Neuronal stem cell (in vitro differentiated cells): ENCODE measurements around the gene CRK.

Source experiments
- DNase-seq: peaks from one replicate; pipeline ENCODE4 v3.0.0-alpha.2; 2013; ENCODE audit warnings: low spot score
- H2AFZ ChIP-seq: one replicate; pipeline ENCODE4 v1.6.1; 2013; ENCODE audit warnings: mild to moderate bottlenecking, low read length, inconsistent platforms
- H2AK5ac ChIP-seq: 2 replicates; pipeline ENCODE4 v1.6.1; 2013; ENCODE audit warnings: low read depth, mild to moderate bottlenecking, inconsistent platforms, low read length, moderate library complexity, mixed read lengths
- H2BK120ac ChIP-seq: 2 replicates; pipeline ENCODE4 v1.6.1; 2013; ENCODE audit warnings: low read depth, mild to moderate bottlenecking, inconsistent platforms, low read length, moderate library complexity, mixed read lengths
- H2BK12ac ChIP-seq: one replicate; pipeline ENCODE4 v1.6.1; 2013; ENCODE audit warnings: low read length, inconsistent platforms
- H2BK15ac ChIP-seq: 2 replicates; pipeline ENCODE4 v1.6.1; 2013; ENCODE audit warnings: mild to moderate bottlenecking, low read length, inconsistent platforms, mixed read lengths
- H2BK5ac ChIP-seq: one replicate; pipeline ENCODE4 v1.6.1; 2013; ENCODE audit warnings: inconsistent platforms, mild to moderate bottlenecking, low read length, moderate library complexity
- H3K14ac ChIP-seq: one replicate; pipeline ENCODE4 v1.6.1; 2013; ENCODE audit warnings: low read length, inconsistent platforms
- H3K18ac ChIP-seq: 2 replicates; pipeline ENCODE4 v1.6.1; 2013; ENCODE audit warnings: low read length, inconsistent platforms
- H3K23ac ChIP-seq: 2 replicates; pipeline ENCODE4 v1.6.1; 2013; ENCODE audit warnings: low read depth, mild to moderate bottlenecking, mixed read lengths, low read length, inconsistent platforms; ENCODE audit not compliant: poor library complexity
- H3K27ac ChIP-seq: replicated peaks from 3 replicates; pipeline ENCODE4 v1.5.1; 2013; ENCODE audit warnings: low read length, inconsistent platforms
- H3K27me3 ChIP-seq, 3 experiments: 2 replicates each; pipeline ENCODE4 v1.6.1; 2013; ENCODE audit warnings: low read length in 3 of 3, mild to moderate bottlenecking in 2 of 3, inconsistent platforms in 1 of 3, low read depth in 1 of 3, mixed read lengths in 1 of 3, moderate library complexity in 1 of 3; ENCODE audit not compliant: control insufficient read depth in 3 of 3, insufficient read depth in 3 of 3
- H3K36me3 ChIP-seq, 2 donors: replicated peaks in 1 of 2; 2 replicates each; pipeline ENCODE4 v1.6.1; 2013; ENCODE audit warnings: low read length in 2 of 2; ENCODE audit not compliant: control insufficient read depth in 2 of 2, insufficient read depth in 2 of 2
- H3K4ac ChIP-seq: 2 replicates; pipeline ENCODE4 v1.6.1; 2013; ENCODE audit warnings: inconsistent platforms, mild to moderate bottlenecking, low read length, moderate library complexity
- H3K4me1 ChIP-seq, 2 donors: 1 replicate in 1 of 2; 2 replicates in 1 of 2; pipeline ENCODE4 v1.6.1; 2013; ENCODE audit warnings: low read length in 2 of 2, low read depth in 1 of 2; ENCODE audit not compliant: control insufficient read depth in 2 of 2, insufficient read depth in 1 of 2
- H3K4me2 ChIP-seq: one replicate; pipeline ENCODE4 v1.6.1; 2013; ENCODE audit warnings: mild to moderate bottlenecking, low read length, inconsistent platforms; ENCODE audit not compliant: insufficient read depth, poor library complexity, severe bottlenecking
- H3K4me3 ChIP-seq, 2 donors: 2 replicates each; pipeline ENCODE4 v1.5.1; 2013; ENCODE audit warnings: low read length in 2 of 2, mild to moderate bottlenecking in 2 of 2, inconsistent platforms in 1 of 2, moderate library complexity in 1 of 2
- H3K79me1 ChIP-seq: one replicate; pipeline ENCODE4 v1.6.1; 2013; ENCODE audit warnings: low read depth, mild to moderate bottlenecking, inconsistent platforms, low read length, moderate library complexity
- H3K9ac ChIP-seq: one replicate; pipeline ENCODE4 v1.6.1; 2013; ENCODE audit warnings: mild to moderate bottlenecking, low read depth, low read length, inconsistent platforms; ENCODE audit not compliant: poor library complexity
- H3K9me3 ChIP-seq, 2 donors: replicated peaks in 1 of 2; 2 replicates each; pipeline versions ENCODE3 to v1.6.1; 2013; ENCODE audit warnings: low read length in 2 of 2, mild to moderate bottlenecking in 2 of 2, inconsistent platforms in 1 of 2, low read depth in 1 of 2, mixed read lengths in 1 of 2, moderate library complexity in 1 of 2; ENCODE audit not compliant: control insufficient read depth in 2 of 2, insufficient read depth in 1 of 2
- H4K8ac ChIP-seq: one replicate; pipeline ENCODE4 v1.6.1; 2013; ENCODE audit warnings: low read depth, mild to moderate bottlenecking, inconsistent platforms, low read length, moderate library complexity
- H4K91ac ChIP-seq: one replicate; pipeline ENCODE4 v1.6.1; 2013; ENCODE audit warnings: low read length, low read depth, mild to moderate bottlenecking, inconsistent platforms; ENCODE audit not compliant: poor library complexity
- WGBS, 2 donors: extraction: QIAGEN DNeasy Blood & Tissue Kit; methylation state at CpG; one replicate each; pipeline ENCODE4 v1.1.7; 2013; ENCODE audit warnings: missing lambda C conversion rate in 2 of 2, mixed read lengths in 1 of 2; ENCODE audit not compliant: insufficient read length in 2 of 2, insufficient replicate concordance in 1 of 2; ENCODE audit errors: extremely low coverage in 2 of 2; 5-methylcytosine and 5-hydroxymethylcytosine counted together

The CRK gene

DNA sequence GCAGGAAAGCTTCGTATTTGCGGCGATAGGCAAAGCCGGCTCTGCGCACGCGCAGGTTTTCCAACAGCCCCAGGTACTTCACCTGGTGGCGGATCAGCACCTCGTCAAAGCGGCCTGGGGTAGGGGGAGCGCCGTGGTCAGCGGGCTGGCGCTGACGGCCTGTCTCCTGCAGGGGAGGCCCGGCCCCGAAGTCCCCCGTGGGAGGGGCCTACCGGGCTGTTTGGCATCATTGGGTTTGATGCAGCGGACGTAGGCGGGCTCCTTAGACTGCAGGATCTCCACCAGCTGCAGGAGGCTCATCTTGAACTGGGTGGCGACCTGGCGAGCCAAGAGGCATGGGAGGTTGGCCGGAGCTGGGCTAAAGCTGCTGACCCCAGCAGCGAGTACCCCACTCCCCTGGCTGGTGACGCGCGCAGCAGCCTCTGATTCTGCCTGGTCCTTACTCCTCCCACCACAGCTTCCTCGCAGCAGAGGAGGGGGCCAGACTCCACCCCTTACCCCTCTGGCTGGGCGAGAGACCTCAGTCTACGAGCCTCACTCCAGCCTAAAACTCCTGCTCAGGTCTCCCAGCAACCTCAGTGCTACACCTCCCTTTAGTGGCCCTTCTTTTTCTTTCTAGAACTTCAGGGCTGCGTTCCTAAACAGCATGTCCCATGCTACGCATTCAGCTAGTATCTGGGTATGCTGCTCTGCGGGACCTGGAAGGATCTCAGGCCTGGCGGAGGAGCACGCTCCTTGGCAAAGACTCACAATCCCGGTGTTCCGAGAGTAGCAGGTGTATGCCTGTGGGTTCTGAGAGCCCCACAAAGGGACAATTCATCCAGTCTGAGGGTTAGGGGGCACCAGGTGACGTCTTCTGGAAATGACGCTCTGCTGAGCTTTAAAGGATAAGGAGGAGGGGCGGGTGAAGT, 16.1 kb upstream of the CRK start:
- Histone ChIP-seq H3K4ac (no peak overlapping the region), H3K27ac (no peak overlapping the region), H2AK5ac (no peak overlapping the region), H3K18ac (no peak overlapping the region), H3K36me3 (peaks cover 37 to 49% of the 10 kb centered on the region in 2 donors), H4K91ac (no peak overlapping the region), H3K9me3 (peaks cover 0 to 5% of the 10 kb centered on the region in 2 donors), H2BK120ac (no peak overlapping the region), H3K23ac (no peak overlapping the region), H4K8ac (no peak overlapping the region), H2BK5ac (no peak overlapping the region), H3K79me1 (peaks cover 11% of the 10 kb centered on the region), H3K14ac (peak overlapping the region; percentile 82), H2BK15ac (no peak overlapping the region), H2BK12ac (no peak overlapping the region), H3K27me3 (no peaks in the 10 kb centered on the region), H3K4me2 (no peak overlapping the region), H3K4me3 (no peak overlapping the region), H3K9ac (no peak overlapping the region), H2AFZ (no peak overlapping the region), H3K4me1 (peaks cover 3 to 14% of the 10 kb centered on the region in 2 donors)
- DNase-seq: no peak
- WGBS, 2 donors: no CpG with 5 or more reads among the region's 42 CpGs

DNA sequence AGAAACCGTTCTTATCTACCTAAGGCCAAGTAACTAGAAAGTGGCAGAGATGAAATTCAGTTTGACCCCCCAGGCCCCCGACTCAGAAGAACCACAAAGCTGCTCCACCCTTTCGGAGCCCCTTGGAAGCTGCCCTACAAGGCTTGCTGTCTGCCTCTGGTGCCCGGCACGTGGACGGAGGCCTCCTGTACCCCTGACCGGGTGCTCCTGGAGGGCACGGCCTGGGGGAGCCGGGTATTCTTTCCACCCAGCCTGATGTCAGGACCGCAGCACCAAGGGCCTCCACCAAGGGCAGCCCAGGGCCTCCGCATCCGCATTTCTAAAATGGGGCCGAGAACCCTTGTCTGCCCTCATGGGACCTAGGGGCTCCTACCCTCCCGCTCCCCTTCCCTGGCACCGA, 15.5 kb upstream of the CRK start:
- Histone ChIP-seq H2AK5ac (no peak overlapping the region), H3K18ac (no peak overlapping the region), H3K27me3 (no peaks in the 10 kb centered on the region), H2BK5ac (no peak overlapping the region), H3K14ac (no peak overlapping the region), H4K8ac (no peak overlapping the region), H3K79me1 (peaks cover 11% of the 10 kb centered on the region), H2BK15ac (no peak overlapping the region), H2AFZ (no peak overlapping the region), H3K4me2 (no peak overlapping the region), H2BK12ac (no peak overlapping the region), H3K27ac (no peak overlapping the region), H3K36me3 (peaks cover 37 to 52% of the 10 kb centered on the region in 2 donors), H3K9ac (no peak overlapping the region), H3K9me3 (peaks cover 0 to 5% of the 10 kb centered on the region in 2 donors), H3K23ac (no peak overlapping the region), H3K4me1 (peaks cover 3 to 14% of the 10 kb centered on the region in 2 donors), H3K4ac (no peak overlapping the region), H2BK120ac (no peak overlapping the region), H3K4me3 (no peak overlapping the region), H4K91ac (no peak overlapping the region)
- DNase-seq: no peak
- no CpG with 5 or more reads among the region's 15 CpGs for WGBS, 2 donors

DNA sequence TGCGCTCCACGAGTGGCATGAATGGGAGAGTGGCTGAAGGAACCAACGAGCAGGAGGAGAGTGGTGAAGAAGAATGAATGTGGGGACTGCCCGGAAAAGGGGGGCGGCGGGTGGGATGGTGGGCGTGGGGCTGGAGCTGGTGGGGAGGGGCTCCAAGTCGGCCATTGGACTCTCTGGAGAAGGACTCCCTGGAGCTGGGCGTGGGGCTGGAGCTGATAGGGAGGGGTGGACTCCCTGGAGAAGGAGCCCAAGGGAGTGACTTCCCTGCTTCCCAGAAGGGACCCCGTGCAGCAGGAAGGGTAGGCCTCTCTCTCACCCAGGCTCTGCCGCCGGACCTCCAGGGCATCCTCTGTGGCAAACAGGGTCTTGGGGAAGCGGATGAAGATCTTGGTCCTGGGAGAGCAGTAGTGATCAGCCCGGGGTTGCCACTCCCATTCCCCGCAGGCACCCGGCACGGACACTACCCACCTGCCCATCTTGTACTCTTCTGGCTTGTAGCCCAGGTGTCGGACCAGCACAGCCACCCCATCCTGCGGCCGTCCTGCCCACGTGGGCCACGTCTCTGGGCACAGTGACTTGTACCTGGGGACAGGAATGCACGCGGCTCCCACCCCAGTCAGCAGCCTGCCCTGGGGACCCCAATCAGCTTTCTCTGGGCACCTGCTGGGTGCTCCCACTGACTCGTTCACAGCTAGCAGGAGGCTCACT, 14.9 kb upstream of the CRK start:
- Histone ChIP-seq H2BK15ac (no peak overlapping the region), H3K4me2 (no peak overlapping the region)
- no CpG with 5 or more reads among the region's 25 CpGs for WGBS, 2 donors

More for the DNA sequence above, 14.9 kb upstream of the CRK start:
- no peak overlapping the region for H3K27ac ChIP-seq
- H3K4me1 ChIP-seq: peaks cover 3 to 14% of the 10 kb centered on the region in 2 donors
- no peaks in the 10 kb centered on the region for H3K27me3 ChIP-seq
- DNase-seq: no peak
- no peak overlapping the region for H2BK5ac ChIP-seq
- H4K91ac ChIP-seq: no peak overlapping the region
- no peak overlapping the region for H2AK5ac ChIP-seq
- H3K4me3 ChIP-seq: no peak overlapping the region
- no peak overlapping the region for H2BK12ac ChIP-seq
- H3K9me3 ChIP-seq: peaks cover 0 to 5% of the 10 kb centered on the region in 2 donors
- H3K23ac ChIP-seq: no peak overlapping the region
- H2BK120ac ChIP-seq: no peak overlapping the region
- no peak overlapping the region for H2AFZ ChIP-seq
- peaks cover 36 to 55% of the 10 kb centered on the region in 2 donors for H3K36me3 ChIP-seq
- H4K8ac ChIP-seq: no peak overlapping the region
- H3K4ac ChIP-seq: no peak overlapping the region
- H3K9ac ChIP-seq: no peak overlapping the region
- peak overlapping the region; percentile 71 for H3K14ac ChIP-seq
- no peak overlapping the region for H3K18ac ChIP-seq
- peaks cover 11% of the 10 kb centered on the region for H3K79me1 ChIP-seq
